C1 segment of cervical spinal cord (tissue), 14 donors: ENCODE data around the gene PLS3.
"Not testable (repeated sequence)": the region's sequence is repeated elsewhere in the genome, so short reads cannot be mapped to it uniquely, and the experiment has no call there.

Experiments used
- DNase-seq, 14 donors: peaks; one replicate each; lab custom pipeline; 2025; lab: John Stamatoyannopoulos, UW

The PLS3 gene, protein sequence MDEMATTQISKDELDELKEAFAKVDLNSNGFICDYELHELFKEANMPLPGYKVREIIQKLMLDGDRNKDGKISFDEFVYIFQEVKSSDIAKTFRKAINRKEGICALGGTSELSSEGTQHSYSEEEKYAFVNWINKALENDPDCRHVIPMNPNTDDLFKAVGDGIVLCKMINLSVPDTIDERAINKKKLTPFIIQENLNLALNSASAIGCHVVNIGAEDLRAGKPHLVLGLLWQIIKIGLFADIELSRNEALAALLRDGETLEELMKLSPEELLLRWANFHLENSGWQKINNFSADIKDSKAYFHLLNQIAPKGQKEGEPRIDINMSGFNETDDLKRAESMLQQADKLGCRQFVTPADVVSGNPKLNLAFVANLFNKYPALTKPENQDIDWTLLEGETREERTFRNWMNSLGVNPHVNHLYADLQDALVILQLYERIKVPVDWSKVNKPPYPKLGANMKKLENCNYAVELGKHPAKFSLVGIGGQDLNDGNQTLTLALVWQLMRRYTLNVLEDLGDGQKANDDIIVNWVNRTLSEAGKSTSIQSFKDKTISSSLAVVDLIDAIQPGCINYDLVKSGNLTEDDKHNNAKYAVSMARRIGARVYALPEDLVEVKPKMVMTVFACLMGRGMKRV

DNA sequence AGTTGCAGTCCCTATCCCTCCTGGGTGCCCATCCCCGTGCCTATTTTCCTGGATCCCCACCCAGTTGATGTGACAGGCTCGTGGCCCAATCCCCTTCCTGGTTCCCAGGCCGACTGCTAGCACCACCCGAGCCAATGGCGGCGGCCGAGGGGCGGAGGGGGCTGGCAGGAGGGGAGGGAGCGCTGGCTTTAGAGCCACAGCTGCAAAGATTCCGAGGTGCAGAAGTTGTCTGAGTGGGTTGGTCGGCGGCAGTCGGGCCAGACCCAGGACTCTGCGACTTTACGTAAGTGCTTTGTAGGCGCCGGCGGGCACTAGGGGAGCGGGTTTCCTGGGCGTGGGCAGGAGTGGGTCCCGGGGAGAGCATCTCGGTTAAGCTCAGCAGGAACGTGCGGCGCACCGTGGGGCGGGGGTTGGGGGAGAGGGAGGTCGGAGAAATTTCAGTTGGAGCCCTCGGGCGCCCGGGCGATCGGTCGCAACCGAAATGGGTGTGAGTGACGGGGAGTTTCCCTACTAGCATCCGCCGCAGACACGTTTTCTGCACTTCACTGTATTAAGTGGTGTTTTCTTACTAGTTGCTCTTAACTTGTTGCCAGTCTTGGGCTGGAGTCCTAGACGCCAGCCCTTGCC lies at the start of gene PLS3:
PLS3 (plus strand) TSS at position 197 of the 627 bp plus-strand sequence. CDS start 49,077 bp downstream, outside the sequence.
- peak in 12 of 14 donors; percentile 10 to 80 (median 51) for DNase-seq

DNA sequence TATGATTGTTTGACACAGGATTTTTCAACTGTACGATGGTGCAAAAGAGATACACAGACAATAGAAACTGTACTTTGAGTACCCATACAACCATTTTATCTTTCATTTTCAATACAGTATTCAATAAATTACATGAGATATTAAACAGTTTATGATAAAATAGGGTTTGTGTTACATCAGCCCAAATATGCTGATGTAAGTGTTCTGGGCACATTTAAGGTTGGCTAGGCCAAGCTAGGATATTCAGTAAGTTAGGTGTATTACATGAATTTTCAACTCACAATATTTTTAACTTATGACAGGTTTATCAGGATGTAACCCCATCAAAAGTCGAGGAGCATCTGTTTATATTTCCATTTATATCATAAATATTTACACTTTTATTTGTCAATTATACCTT lies 42.9 kb upstream of the PLS3 start:
- no peak for DNase-seq

DNA sequence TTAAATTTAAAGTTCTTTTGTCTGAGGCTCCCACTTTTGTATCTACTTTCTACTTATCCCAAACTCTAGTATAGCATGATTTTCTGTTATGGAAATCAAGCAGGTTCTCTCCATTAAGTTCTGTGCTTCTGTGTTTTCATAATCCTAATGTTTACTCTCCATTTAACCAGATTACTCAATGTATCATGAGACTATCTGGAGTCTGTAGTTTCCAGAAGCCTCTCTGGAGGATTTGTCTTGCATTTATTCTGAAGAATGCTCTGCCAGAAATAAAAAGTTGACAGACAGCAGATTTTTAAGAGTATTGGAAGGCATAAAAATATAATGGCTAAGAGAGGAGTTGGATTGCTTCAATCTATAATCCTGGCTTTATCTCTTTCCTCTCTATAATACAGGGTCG lies 39.2 kb upstream of the PLS3 start:
- no peak for DNase-seq

DNA sequence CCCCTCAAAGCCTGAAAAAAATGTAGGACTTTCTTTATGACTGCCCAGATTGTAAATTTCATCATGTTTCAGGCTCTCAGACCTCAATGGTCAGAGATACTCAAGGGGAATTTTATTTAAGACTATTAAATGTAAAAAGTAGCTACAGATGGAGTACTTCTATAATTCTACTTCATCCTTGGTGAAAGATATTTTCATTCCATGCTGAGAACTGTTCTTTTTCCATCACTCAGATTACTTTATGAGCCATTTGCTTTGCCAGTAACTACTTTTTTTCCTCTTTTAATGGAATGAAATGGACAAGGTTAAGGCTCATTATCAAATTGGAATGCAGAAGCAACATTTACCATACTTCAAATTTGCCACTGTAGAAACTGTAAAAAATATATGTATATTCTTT lies 38.0 kb upstream of the PLS3 start:
- no peak for DNase-seq

DNA sequence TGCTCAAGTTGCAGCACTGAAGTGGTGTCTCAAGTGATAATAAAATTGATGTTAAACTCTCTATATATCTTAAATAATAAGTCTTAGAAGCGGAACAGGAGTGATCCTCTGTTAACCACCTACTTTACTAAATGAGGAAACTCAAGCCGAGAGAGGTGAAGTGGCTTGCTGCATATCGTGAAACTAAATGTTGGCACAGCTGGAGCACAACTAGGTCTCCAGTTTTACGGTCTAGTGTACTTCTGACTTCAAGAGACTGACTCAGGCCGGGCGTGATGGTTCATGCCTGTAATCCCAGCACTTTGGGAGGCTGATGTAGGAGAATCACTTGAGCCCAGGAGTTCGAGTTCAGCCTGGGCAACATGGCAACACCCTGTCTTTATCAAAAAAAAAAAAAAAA lies 35.5 kb upstream of the PLS3 start:
- no peak for DNase-seq

DNA sequence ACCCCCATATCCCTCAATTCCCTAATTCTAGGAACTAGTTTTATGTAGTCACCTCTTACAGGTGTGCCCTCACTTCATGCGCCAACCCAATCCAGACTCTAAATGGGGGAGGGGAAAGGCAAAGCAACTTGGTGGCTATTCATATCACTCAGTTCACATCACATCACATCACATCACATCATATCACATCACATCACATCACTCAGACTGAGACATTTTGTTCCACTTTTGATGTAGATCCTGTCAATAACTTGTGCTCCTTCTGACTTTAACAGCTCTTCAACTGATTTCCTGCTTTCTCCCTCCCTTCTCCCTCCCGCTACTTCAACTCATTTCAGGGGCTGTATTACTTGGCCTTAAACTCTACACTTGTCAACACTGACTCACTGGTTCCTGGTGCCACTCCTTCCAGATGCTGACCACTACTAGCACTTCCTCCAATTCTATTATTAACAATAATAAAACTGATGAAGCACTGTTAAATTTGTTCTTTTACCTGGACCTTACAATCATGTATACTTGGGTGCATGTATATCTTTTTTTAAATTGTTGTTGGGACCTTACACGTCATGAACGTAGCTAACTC lies 29.1 kb upstream of the PLS3 start:
- no peak for DNase-seq

DNA sequence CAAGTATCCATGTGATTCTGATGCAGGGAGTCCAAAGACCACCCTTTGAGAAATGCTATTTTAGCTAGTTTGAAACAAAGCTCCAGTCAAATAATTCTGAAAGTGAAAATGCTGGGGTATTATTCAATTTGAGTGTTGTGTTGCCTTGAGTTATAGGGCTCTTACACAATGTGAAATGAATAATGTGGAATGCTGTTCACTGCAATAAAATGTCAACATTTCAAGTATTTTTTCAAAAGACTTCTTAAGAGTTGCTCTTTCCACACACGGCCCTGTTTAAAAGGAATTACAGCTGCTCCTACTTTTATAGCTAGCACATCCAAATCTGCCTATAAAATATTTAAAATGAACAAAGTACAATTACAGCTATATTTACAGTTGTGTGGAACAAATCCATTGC lies 27.5 kb upstream of the PLS3 start:
- no peak for DNase-seq

DNA sequence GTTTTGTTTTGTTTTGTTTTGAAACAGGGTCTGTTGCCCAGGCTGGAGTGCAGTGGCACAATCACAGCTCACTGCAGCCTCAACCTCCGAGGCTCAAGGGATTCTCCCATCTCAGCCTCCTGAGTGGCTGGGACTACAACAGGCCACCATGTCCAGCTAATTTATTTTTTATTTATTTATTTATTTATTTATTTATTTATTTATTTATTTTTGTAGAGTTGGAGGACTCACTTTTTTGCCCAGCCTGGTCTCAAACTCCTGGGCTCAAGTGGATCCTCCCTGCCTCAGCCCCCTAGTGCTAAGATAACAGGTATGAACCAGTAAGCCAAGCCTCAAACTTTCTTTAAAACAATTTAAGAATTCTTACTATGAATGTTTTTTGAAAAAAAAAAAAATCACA lies 26.6 kb upstream of the PLS3 start:
- no peak for DNase-seq

DNA sequence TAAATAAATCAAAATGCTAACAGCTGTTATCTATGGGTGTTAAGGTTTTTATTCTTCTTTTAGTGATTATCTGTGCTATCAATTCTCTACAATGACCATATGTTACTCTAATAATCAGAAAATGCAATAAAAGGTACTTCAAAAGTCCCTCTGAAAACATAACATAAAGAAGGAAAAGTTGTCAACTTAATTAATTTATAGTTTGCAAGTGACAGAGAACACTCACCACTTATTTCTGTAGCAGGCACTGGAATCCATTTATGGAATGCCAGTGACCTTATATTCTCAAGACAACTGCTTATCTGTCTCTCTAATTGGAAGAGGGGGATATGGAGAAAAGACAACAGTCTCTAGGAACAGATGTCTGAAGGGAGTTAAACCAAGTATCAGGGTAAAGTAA lies 25.6 kb upstream of the PLS3 start:
- no peak for DNase-seq

DNA sequence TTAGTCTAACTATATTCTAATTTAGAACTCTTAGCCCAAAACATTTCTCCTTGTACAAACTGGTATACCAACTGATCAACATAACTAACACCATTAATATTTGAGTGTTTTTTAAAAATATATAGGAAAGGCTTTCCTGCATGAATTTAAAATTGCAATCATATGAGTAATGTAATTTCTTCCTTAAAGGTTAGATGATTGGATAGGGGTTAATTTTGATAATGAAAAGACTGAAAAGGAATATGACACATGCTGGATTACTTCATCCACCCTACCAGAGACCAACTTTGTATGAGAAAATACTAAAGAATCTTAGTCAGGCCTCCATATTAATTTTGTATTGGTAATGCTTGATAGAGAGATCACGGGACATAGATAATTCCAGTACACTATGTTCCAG lies 25.1 kb upstream of the PLS3 start:
- no peak for DNase-seq

DNA sequence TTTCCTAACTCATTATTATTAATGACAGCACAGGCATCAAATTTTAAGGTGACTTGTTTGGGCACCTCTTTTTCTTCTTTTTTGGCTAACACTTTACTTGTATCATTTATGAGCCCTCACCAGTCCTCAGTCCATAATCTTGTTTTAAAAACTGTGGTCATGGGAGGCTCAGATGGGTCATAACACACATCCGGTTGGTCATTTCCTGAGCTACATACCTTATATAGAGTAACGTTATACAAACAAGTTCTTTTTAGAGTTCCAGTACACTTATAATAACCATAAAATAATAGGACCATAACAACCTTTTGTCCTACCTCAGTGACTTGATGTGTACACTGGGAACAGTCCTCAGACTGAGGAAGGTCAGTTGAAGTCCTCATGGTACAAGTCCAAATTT lies 21.1 kb upstream of the PLS3 start:
- no peak for DNase-seq

DNA sequence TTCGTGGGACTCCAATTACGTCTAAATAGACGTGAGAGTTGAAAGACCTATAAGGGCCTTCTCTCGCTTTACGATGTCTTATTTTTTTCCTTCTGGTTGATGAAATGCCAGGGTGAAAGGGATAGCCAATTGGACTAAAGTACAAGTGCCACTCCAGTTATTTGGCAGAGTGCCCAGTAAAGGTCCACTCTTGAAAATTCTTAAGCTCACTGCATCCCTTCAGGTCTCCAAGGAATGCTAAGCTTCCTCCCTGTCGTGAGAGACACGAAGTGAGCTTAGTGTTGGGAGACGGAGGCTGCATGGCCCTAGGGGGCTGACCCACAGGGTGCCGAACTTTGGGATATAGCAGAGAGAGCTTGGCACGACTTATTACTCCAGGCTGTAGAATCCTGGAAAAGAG lies 19.9 kb upstream of the PLS3 start:
- DNase-seq = not testable (repeated sequence)

DNA sequence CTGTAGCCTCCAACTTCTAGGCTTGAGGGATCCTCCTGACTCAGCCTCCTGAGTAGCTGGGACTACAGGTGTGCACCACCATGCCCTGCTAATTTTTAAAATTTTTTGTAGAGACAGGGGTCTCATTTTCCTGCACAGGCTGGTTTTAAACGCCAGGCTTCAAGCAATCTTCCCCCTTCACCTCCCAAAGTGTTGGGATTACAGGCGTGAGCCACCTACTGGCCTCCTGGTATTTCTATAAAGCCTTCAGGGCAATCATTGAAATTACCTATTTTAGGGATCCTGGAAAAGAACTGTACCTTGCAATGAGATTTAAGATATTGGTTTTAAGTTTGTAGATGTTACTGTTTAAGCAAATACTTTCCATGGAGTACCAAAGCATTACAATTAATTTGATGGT lies 13.5 kb upstream of the PLS3 start:
- DNase-seq = no peak

DNA sequence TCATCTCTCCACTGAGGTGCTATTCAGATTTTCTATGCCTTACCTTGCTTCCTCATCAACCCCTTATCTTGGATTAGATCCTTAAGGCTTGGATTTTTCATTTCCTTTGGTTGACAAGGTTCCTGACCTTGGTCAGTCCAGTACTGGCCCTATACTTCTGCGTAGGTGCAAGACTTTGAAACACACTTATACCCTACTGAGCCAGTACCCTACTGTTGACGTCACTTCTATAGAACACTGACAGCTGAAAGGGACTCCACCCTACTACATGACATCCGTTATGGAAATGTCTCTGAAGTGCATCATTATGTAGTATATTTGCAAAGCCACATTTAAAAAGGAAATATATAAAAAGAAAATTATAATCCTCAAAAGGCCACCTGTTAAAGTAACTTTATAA lies 12.0 kb upstream of the PLS3 start:
- no peak for DNase-seq

DNA sequence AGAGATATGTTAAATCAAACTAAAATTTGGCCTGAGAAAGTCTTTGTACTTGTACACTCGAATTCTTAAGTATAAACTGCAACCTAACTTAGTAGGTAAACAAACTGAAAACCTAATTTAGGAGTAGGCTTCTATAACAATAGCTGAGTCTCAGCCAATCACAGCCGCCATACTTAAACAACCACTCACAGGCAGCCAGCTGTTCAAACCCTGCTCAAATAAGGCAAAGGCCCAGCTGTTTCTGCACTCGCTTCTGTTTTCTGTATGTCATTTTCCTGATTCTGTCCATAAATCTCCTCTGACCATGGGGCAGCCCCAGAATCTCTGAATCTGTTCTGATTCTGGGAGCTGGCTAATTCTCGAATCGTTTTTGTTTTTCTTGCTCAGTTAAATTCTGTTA lies 7.8 kb upstream of the PLS3 start:
- DNase-seq = no peak

DNA sequence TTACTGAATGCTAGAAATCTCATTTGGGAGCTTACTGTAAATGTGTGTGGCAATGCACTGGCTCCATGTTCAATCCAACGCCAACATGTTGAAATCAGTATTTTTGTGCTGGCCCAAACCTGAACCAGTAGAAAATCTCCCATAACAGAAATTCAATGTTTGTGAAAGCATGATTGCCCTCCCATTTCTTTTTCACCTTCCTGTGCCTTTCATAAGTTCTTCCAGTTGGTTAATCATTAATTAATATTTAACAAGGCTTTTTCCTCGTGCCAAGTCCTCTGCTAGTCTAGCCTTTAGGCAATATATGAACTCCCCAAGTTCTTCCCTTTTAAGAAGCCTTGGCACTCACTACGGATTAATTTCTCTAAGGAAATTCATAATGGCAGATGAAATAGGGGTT lies 1.3 kb upstream of the PLS3 start:
- DNase-seq = no peak

DNA sequence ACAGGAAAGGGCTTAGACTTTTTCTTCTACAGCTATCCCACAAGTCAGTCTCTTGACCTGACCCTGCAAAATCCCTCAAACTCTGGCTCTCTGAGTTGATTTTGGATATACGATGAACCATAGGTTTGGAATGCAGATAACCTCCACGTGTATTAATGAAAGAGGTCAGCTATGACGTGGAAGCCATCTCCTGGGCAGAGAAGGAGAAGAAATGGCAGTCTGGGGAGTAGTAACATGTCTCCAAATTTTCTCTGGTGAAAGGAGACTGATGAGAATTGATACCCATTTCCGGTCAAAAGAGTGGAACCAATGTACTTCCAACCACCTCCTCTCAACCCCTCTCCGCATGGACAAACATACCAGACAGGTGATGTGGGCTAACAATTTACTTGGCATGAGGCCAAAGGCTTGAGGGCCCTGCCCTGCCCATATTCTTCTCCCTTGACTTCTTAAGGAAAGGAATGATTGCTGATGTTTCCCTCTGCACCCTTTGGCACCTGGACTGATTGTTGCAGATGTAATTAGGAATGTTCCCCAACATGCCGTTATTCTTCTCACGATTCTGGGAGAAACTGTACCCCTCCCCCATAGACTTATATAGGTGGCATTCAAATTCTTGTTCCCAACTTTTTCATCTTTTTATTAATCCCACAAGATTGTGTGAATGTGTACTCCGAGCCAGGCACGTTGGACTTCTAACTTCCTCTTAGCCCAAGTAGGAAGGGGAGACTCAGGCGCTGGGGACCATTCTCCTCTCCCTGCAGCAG lies 580 bp upstream of the PLS3 start:
- DNase-seq = no peak

DNA sequence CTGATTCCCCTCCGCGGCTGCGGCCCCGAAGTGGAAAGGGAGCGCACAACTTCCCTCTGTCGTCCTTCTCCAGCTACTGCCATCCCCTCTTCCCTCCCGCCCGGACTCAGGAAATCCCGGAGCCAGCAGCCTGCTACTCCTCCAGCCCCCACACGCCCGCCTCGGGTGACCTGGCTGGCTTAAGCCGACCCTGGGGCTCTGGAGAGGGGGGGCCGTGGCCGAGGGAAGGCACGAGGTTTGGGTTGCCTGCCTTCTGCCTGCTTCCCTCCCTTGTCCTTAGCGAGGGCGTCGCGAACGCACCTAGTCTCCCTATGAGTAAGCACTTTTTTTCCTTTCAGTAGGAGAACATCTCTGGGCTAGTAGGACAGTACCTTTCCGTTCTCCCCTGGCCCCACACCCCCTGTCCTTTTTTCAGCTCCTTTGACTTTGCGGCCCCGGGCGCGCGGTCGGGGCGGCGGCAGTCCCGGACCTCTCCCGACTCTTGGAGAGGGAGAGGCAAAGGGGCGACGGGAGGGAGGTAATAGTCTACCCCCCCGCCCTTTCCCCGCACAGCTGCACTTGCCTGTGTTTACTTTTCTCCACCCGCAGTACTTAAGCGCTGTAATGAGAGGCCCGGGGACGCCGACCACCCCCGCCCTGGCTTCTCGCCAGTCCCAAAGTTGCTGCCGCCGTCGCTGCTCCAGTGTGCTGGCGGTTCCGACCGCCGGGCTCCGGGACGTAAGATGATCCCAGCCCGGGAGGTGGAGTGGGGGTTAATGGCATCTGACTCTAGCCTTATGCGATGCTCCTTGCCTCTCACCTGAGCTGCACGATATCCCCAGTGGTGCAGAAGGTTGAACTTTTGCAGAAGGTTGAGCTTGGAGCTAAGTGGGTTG lies 868 bp downstream of the PLS3 start:
- DNase-seq = peak in 9 of 14 donors; percentile 12 to 61 (median 26)

DNA sequence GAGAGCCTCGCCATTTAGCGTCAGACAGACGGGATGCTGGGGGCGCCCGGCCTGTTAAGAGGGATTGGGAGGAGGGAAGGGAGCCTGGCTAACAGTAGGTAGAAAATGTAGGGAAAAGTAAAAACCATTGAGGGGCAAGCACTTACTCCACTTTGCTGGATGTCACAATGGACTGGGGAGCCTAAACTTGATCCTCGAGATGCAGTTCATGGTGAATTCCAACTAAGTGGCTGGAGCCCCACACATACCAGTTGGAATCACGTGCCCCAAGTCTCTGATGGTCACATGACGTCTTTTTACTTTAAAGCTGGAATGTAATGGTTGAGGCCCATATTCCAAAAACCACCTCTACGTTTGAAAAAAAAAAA lies 1.5 kb downstream of the PLS3 start:
- DNase-seq = peak in 4 of 14 donors; percentile 11 to 39 (median 35)

DNA sequence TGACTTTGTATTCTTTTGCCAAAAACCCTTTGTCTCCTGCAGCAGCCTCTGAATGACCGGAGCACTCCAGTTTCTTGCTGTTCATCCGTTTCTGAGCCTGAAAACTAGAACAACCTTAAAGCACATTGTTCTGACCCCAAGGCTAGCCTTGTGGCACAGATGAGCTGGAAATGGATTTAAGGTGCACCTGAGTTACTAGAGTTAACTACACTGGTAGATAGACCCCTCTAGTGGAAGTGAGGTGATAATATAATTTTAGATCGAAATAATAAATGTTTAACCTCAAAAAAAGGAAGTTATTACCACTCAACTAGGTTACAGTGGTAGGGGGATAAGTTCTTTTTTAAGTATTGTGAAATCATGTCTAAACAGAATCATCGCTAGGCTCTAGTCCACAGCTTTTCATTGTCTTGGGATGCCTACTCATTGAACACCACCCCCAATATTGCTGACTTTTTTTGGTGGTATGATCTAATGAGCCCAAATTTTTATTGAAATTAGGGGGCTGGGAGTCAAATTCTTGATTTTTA lies 2.7 kb downstream of the PLS3 start:
- peak in 1 of 14 donors; percentile 2 for DNase-seq

DNA sequence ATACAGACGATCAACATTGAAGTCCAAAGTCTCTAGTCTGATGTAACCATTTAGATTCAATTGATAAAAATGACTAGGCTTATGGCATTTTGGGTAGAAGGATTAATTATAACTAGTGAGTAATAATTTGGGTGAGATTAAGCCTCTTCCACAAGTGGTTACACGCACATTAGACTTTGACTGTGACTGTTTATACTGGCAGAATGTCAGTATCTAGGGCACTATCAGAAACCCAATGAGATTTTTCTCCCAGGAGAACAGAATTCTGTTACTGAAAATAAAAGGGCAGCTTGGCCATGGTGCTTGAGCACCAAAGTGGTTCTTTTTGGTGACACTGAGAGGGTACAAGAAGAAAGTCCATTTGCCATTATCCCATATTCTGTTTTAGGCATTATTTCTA lies 3.3 kb downstream of the PLS3 start:
- no peak for DNase-seq
